GM23338 (cell line): Measurements from ENCODE around the gene UBE2G1. TPM values are rescaled to one million over a fixed set of nuclear protein-coding genes. Genes with fewer than 3 reads are reported as not detected.

Experiments
- ATAC-seq: fragments of 200-7000 bp; cut with Tn5 transposase; 3 replicates; pipeline ENCODE4 v1.9.1; 2020
- DNase-seq: peaks from one replicate; pipeline ENCODE4 v3.0.0-alpha.2; 2015; ENCODE audit warnings: low spot score
- H2AFZ ChIP-seq: fragments of 200-600 bp; sonication (generic); 2 replicates; pipeline ENCODE4 v1.8.0; 2016; ENCODE audit warnings: antibody characterized with exemption, mild to moderate bottlenecking, moderate library complexity
- H3F3A ChIP-seq: fragments of 200-600 bp; sonication (generic); replicated peaks from 2 replicates; pipeline ENCODE4 v1.8.0; 2017; ENCODE audit warnings: antibody characterized with exemption, mixed run types, low read depth
- H3K27ac ChIP-seq: fragments of 200-600 bp; sonication (generic); 2 replicates; pipeline ENCODE4 v1.6.1; 2016; ENCODE audit warnings: low read depth
- H3K27me3 ChIP-seq: fragments of 200-600 bp; sonication (generic); 2 replicates; pipeline ENCODE4 v1.8.0; 2016; ENCODE audit warnings: mild to moderate bottlenecking, mixed run types, moderate library complexity; ENCODE audit not compliant: insufficient read depth
- H3K36me3 ChIP-seq: fragments of 200-600 bp; sonication (generic); 2 replicates; pipeline ENCODE4 v1.8.0; 2016; ENCODE audit warnings: mild to moderate bottlenecking; ENCODE audit not compliant: insufficient read depth
- H3K4me1 ChIP-seq: fragments of 200-600 bp; sonication (generic); 2 replicates; pipeline ENCODE4 v1.8.0; 2016; ENCODE audit warnings: mild to moderate bottlenecking, moderate library complexity; ENCODE audit not compliant: insufficient read depth
- H3K4me2 ChIP-seq: fragments of 200-600 bp; sonication (generic); 2 replicates; pipeline ENCODE4 v1.7.1; 2017; ENCODE audit warnings: mixed run types
- H3K4me3 ChIP-seq: fragments of 200-600 bp; sonication (generic); 2 replicates; pipeline ENCODE4 v1.6.1; 2016; ENCODE audit warnings: mixed run types
- H3K79me2 ChIP-seq: fragments of 200-600 bp; sonication (generic); replicated peaks from 2 replicates; pipeline ENCODE4 v1.8.0; 2017; ENCODE audit warnings: mild to moderate bottlenecking; ENCODE audit not compliant: insufficient read depth
- H3K9me2 ChIP-seq: fragments of 200-600 bp; sonication (generic); 2 replicates; pipeline ENCODE4 v1.8.0; 2017; ENCODE audit not compliant: insufficient read depth
- H4K20me1 ChIP-seq: fragments of 200-600 bp; sonication (generic); replicated peaks from 2 replicates; pipeline ENCODE4 v1.8.0; 2017; ENCODE audit warnings: mild to moderate bottlenecking; ENCODE audit not compliant: insufficient read depth
- H3K27ac Mint-ChIP-seq: 2 replicates; pipeline ENCODE4 v1.8.0; 2020; ENCODE audit warnings: inconsistent platforms, mild to moderate bottlenecking, moderate library complexity, mixed read lengths
- H3K27me3 Mint-ChIP-seq: 3 replicates; pipeline ENCODE4 v1.8.0; 2022; ENCODE audit warnings: low read depth, mild to moderate bottlenecking, moderate library complexity, mixed read lengths, inconsistent platforms; ENCODE audit not compliant: insufficient read depth, poor library complexity
- H3K36me3 Mint-ChIP-seq: 3 replicates; pipeline ENCODE4 v1.8.0; 2021; ENCODE audit warnings: low read depth, mild to moderate bottlenecking, inconsistent platforms, moderate library complexity, mixed read lengths
- H3K4me1 Mint-ChIP-seq: 3 replicates; pipeline ENCODE4 v1.8.0; 2020; ENCODE audit warnings: mild to moderate bottlenecking, inconsistent platforms, mixed read lengths
- H3K4me3 Mint-ChIP-seq: 3 replicates; pipeline ENCODE4 v1.8.0; 2021; ENCODE audit warnings: moderate library complexity, mild to moderate bottlenecking, inconsistent platforms, mixed read lengths
- H3K9me3 Mint-ChIP-seq: 3 replicates; pipeline ENCODE4 v1.8.0; 2020; ENCODE audit warnings: moderate library complexity, mild to moderate bottlenecking, inconsistent platforms, mixed read lengths
- CREB1 ChIP-seq: fragments of 250-450 bp; sonication (Bioruptor Pico); IDR thresholded peaks from 2 replicates; pipeline ENCODE4 v1.5.0; 2020; ENCODE audit warnings: low read depth, mild to moderate bottlenecking, moderate library complexity
- EZH2 ChIP-seq: fragments of 200-600 bp; sonication (generic); IDR thresholded peaks from one replicate; pipeline ENCODE4 v1.8.0; 2017; ENCODE audit warnings: antibody characterized with exemption, mild to moderate bottlenecking, low read depth; ENCODE audit not compliant: unreplicated experiment
- EZH2phosphoT487 ChIP-seq: fragments of 200-600 bp; sonication (generic); IDR thresholded peaks from one replicate; pipeline ENCODE4 v1.8.1; 2018; ENCODE audit warnings: antibody characterized with exemption; ENCODE audit not compliant: unreplicated experiment
- NANOG ChIP-seq: IDR thresholded peaks from 2 replicates; pipeline ENCODE4 v1.6.1; 2016; ENCODE audit warnings: antibody characterized with exemption, borderline replicate concordance
- POLR2AphosphoS5 ChIP-seq: IDR thresholded peaks from 2 replicates; pipeline ENCODE4 v1.6.1; 2016; ENCODE audit warnings: antibody characterized with exemption, low read depth
- STAT1 ChIP-seq: IDR thresholded peaks from one replicate; pipeline ENCODE4 v1.6.1; 2016; ENCODE audit warnings: antibody characterized with exemption; ENCODE audit not compliant: unreplicated experiment
- ZNF114 ChIP-seq: fragments of 250-450 bp; sonication (Bioruptor Pico); IDR thresholded peaks from 2 replicates; pipeline ENCODE4 v1.5.0; 2020; ENCODE audit warnings: mild to moderate bottlenecking, moderate library complexity
- ZNF331 ChIP-seq: fragments of 250-450 bp; sonication (Bioruptor Pico); IDR thresholded peaks from 2 replicates; pipeline ENCODE4 v1.5.0; 2020; ENCODE audit warnings: low read depth, mild to moderate bottlenecking, moderate library complexity
- polyA plus RNA-seq: library from polyadenylated mRNA; unstranded; fragments of >200 nt; fragmentation: Nextera tagmentation; extraction: Ambion mirVana; gene quantifications from 2 replicates; pipeline ENCODE4 v1.2.1, GENCODE V29; 2016
- total RNA-seq: library from RNA; depleted of rRNA; stranded (reverse); fragments of >200 nt; shearing (Covaris generic); gene quantifications from 2 replicates; pipeline ENCODE4 v1.2.3, GENCODE V29; 2014
- TF ChIP-seq, protein P1 (sequence below): IDR thresholded peaks from one replicate; pipeline ENCODE4 v1.6.1; 2018; ENCODE audit warnings: antibody characterized with exemption; ENCODE audit not compliant: unreplicated experiment
- TF ChIP-seq, protein P2 (sequence below): IDR thresholded peaks from 2 replicates; pipeline ENCODE4 v1.6.1; 2016; ENCODE audit warnings: antibody characterized with exemption
- TF ChIP-seq, protein P3 (sequence below), 2 experiments: fragments of 200-600 bp in 1 of 2; sonication (generic) in 1 of 2; conservative IDR thresholded peaks; 2 replicates each; pipeline versions ENCODE4 v1.5.1 to v1.6.1; 2016 to 2017; ENCODE audit warnings: antibody characterized with exemption in 2 of 2, low read depth in 2 of 2, mild to moderate bottlenecking in 2 of 2, moderate library complexity in 1 of 2

The UBE2G1 gene
- total and polyA plus RNA-seq, 2 experiments from 2014 or later: 71.9 to 145 TPM

DNA sequence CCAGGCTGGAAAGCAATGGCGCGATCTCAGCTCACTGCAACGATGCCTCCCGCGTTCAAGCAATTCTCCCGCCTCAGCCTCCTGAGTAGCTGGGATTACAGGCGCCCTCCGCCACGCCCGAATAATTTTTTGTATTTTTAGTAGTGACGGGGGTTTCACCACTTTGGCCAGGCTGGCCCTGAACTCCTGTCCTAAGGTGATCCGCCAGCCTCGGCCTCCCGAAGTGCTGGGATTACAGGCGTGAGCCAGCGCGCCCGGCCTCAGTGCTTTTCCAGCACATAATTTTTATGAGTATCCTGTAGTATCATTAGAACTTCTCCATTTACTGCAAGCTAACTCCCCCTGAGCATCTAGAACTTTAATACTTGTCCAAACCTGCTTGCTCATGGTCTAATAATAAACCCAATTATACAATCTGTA lies 1.8 kb downstream of the UBE2G1 start (continued):
- TF ChIP-seq, protein P1, sequence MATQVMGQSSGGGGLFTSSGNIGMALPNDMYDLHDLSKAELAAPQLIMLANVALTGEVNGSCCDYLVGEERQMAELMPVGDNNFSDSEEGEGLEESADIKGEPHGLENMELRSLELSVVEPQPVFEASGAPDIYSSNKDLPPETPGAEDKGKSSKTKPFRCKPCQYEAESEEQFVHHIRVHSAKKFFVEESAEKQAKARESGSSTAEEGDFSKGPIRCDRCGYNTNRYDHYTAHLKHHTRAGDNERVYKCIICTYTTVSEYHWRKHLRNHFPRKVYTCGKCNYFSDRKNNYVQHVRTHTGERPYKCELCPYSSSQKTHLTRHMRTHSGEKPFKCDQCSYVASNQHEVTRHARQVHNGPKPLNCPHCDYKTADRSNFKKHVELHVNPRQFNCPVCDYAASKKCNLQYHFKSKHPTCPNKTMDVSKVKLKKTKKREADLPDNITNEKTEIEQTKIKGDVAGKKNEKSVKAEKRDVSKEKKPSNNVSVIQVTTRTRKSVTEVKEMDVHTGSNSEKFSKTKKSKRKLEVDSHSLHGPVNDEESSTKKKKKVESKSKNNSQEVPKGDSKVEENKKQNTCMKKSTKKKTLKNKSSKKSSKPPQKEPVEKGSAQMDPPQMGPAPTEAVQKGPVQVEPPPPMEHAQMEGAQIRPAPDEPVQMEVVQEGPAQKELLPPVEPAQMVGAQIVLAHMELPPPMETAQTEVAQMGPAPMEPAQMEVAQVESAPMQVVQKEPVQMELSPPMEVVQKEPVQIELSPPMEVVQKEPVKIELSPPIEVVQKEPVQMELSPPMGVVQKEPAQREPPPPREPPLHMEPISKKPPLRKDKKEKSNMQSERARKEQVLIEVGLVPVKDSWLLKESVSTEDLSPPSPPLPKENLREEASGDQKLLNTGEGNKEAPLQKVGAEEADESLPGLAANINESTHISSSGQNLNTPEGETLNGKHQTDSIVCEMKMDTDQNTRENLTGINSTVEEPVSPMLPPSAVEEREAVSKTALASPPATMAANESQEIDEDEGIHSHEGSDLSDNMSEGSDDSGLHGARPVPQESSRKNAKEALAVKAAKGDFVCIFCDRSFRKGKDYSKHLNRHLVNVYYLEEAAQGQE: no peak
- TF ChIP-seq ZNF114 (CRISPR knock-in tag): no peak
- TF ChIP-seq, protein P2, sequence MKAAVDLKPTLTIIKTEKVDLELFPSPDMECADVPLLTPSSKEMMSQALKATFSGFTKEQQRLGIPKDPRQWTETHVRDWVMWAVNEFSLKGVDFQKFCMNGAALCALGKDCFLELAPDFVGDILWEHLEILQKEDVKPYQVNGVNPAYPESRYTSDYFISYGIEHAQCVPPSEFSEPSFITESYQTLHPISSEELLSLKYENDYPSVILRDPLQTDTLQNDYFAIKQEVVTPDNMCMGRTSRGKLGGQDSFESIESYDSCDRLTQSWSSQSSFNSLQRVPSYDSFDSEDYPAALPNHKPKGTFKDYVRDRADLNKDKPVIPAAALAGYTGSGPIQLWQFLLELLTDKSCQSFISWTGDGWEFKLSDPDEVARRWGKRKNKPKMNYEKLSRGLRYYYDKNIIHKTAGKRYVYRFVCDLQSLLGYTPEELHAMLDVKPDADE: no peak
- TF ChIP-seq NANOG: no peak
- TF ChIP-seq CREB1 (CRISPR knock-in tag): no peak
- no peak for TF ChIP-seq STAT1
- no peak for TF ChIP-seq EZH2
- no peak for TF ChIP-seq ZNF331 (CRISPR knock-in tag)
- no peak for TF ChIP-seq POLR2AphosphoS5
- TF ChIP-seq, protein P3, sequence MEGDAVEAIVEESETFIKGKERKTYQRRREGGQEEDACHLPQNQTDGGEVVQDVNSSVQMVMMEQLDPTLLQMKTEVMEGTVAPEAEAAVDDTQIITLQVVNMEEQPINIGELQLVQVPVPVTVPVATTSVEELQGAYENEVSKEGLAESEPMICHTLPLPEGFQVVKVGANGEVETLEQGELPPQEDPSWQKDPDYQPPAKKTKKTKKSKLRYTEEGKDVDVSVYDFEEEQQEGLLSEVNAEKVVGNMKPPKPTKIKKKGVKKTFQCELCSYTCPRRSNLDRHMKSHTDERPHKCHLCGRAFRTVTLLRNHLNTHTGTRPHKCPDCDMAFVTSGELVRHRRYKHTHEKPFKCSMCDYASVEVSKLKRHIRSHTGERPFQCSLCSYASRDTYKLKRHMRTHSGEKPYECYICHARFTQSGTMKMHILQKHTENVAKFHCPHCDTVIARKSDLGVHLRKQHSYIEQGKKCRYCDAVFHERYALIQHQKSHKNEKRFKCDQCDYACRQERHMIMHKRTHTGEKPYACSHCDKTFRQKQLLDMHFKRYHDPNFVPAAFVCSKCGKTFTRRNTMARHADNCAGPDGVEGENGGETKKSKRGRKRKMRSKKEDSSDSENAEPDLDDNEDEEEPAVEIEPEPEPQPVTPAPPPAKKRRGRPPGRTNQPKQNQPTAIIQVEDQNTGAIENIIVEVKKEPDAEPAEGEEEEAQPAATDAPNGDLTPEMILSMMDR (conservative IDR thresholded peaks at IDR 0.05; ENCODE audit: low read depth in 2 of 2): no peak
- TF ChIP-seq EZH2phosphoT487: no peak

DNA sequence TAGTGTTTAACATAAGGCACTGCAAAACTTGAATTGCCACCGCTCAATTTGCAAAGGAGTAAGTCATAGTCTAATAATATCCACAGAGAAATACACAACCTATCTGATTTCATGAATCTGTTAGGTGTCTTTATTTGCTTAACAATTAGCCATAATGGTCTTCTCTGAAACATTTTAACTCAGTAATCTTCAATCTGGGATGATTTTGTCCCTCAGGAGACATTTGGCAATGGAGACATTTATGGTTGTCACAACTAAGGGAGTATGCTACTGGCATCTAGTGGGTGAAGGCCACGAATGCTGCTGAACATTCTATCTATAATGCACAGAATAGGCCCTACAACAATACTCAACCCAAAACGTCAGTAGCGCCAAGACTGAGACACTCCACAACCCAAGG lies 4.3 kb downstream of the UBE2G1 start:
- Histone ChIP-seq H3K27me3 (no peaks in the 10 kb centered on the region), H3K4me1 (peaks cover 27% of the 10 kb centered on the region), H3K36me3 (peaks cover 5% of the 10 kb centered on the region; the same call in 1 of the 2 replicates), H3K4me2 (no peak overlapping the region), H3F3A (no peaks in the 10 kb centered on the region), H4K20me1 (peaks cover 57% of the 10 kb centered on the region), H3K9me2 (no peaks in the 10 kb centered on the region), H2AFZ (no peak overlapping the region), H3K4me3 (no peak overlapping the region), H3K27ac (no peak overlapping the region), H3K79me2 (peaks cover 92% of the 10 kb centered on the region)
- Mint-ChIP-seq H3K4me3 (no peak overlapping the region), H3K27me3 (peaks cover 2% of the 10 kb centered on the region), H3K36me3 (peaks cover 45% of the 10 kb centered on the region), H3K27ac (no peak overlapping the region), H3K9me3 (0 out of 3 replicates have a peak, but pooled peaks cover 9% of the 10 kb centered on the region), H3K4me1 (peaks cover 35% of the 10 kb centered on the region)
- DNase-seq (no peak), ATAC-seq (no peak)
- TF ChIP-seq, protein P2: no peak
- no peak for TF ChIP-seq EZH2
- TF ChIP-seq, protein P3 (conservative IDR thresholded peaks at IDR 0.05; ENCODE audit: low read depth in 2 of 2): 0 out of 4 replicates have a peak, but pooled peaks of 1 of the 2 experiments have one; percentile 12
